NCI-H446 (cell line): ENCODE data around the gene KRT72.

Experiments used
- DNase-seq, 2 experiments: peaks; one replicate each; lab custom pipeline; 2025; lab: John Stamatoyannopoulos, UW

The KRT72 gene

DNA sequence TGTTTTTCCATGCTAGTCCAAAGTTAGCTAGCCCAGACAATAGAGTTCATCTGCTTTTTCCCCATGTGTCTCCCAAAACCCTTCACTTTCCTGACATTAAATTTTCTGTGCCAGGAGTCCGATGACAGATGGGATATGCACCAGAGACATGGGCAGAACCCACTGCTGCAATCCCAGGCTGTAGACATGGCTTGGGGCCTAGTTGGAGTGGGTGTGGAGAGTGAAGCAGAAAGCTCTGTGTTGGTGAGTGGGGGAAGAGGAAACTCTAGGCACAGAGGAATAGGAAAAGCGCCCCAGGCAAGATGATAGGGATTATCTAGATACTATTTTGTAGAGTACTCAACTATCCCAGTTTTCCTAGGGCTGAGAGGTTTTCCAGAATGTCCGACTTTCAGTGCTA lies 22.8 kb downstream of the KRT72 start:
- no peak for DNase-seq

DNA sequence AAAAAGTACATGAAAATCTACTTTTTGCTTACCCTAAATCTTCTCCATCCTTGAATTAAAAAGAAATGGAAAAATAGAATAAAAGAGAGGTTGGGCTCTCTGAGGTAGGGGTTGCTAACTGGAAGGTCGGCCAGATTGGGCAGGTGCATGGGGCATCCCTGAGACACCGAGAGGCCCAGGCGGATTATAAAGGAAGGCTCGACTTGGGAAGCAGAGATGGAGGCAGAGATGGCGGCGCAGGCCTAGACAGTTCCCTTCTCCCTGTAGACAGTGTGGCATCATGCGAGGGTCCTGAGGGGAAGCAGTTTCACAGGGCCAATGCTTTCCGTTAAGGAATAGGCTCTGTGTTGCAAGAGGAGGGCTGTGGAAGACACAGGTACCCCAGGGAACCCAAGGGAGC lies 23.9 kb downstream of the KRT72 start:
- DNase-seq, result no peak

DNA sequence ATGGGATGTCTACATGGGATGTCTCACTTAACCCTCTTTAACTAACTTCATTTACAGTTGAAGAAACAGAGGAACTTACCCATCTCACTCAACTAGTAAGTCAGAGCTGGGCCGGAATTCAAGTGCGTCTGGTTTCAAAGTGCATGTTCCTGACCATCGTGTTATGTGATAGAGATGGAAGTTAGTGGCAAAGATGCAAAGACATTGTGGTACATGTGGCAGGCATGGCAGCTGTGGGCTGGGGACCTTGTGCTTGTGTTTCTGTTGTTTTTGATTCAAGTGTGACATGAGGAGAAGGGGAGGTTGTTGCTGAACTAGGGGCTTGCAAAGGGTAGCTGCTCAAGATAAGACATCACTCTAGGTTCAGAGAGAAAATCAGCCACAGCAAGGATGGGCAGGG lies 25.3 kb downstream of the KRT72 start:
- no peak for DNase-seq

DNA sequence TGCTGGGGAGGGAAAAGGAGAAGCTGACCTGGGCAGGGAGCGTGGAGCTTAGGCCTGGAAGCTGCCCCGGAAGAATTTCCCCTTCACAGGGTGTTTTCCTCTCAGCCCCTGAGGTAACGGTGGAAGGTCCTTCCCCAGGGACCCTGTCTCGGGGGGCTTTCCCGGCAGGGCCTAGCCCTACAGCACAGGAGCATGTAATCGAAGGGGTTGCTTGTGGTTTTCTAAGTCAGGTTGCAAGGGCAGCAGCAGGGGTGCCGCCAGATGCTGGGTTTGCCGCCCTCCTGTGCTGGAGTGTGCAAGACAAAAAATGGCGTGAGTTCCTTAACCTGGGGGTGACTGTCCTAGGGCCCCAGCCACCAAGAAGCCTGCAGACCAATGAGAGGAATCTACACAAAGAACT lies 26.0 kb downstream of the KRT72 start:
- DNase-seq, result no peak

DNA sequence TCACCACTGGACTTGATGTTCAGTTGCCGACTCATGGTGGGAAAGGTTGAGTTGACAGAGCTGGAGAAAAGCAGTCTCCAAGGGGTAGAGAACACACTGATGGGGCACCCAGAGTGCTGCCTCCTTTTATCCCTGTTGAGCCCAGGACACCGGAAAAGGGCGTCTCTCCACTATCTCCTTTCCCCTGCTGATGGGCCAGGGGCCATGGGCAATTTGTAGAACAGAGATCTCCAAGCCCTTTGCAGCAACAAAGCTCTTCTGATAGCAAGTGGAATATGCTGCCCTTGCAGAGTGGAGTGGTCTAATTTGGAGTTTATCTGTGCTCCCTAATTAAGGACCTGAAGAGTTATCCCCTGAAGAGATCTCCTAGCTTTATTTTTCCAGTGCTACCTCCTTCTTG lies 27.5 kb downstream of the KRT72 start, which contains the start of gene KRT74:
TSS of gene KRT74 (minus strand) at position 101 of the 400 bp plus-strand sequence. CDS start at position 35, 66 bp downstream.
- no peak for DNase-seq

DNA sequence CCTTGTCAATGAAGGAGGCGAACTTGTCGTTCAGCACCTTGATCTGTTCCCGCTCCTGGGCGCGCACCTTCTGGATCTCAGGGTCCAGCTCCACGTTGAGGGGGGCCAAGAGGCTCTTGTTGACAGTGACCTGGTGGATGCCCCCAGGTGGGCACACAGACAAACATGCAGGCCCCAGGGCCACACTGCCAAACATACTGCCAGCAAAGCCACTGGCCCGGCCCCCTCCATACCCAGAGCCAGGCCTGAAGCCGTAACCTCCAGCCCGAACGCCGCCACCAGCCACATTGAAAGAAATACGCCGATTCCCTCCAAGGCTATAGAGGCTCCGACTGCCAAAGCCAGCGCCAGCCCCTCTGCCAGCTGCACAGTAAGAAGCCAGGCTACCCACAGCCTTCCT lies 28.0 kb downstream of the KRT72 start:
- DNase-seq, result no peak

DNA sequence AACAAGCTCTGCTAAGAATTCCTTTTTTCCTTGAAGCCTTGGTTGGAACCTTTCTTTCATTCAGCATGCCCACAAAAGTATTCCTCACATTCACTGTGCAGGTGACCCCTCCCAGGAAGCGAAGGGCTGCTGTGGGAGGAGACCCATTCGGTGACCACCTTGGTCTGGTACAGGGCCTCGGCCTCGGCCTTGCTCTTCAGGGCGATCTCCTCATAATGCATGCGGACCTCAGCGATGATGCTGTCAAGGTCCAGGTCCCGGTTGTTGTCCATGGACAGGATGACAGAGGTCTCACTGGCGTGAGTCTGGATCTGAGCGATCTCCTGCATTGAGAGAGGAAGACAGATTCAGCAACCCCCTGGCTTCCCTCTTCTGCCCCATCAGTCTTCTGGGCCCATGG lies 30.8 kb downstream of the KRT72 start:
- DNase-seq, result no peak

DNA sequence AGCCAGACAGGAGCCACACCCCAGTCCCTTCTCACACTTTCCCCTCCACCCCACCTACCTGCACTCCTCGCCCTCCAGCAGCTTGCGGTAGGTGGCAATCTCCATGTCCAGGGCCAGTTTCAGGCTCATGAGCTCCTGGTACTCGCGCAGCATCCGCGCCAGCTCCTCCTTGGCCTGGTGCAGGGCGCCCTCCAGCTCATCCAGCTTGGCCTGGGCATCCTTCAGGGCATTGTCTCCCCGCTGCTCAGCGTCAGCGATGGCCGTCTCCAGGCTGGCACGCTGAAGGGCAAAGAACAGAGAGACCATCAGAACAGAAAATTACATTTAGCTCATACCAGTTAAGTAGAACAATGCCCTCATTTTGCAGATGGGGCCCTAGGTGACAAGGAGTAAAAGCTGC lies 33.2 kb downstream of the KRT72 start:
- no peak for DNase-seq

DNA sequence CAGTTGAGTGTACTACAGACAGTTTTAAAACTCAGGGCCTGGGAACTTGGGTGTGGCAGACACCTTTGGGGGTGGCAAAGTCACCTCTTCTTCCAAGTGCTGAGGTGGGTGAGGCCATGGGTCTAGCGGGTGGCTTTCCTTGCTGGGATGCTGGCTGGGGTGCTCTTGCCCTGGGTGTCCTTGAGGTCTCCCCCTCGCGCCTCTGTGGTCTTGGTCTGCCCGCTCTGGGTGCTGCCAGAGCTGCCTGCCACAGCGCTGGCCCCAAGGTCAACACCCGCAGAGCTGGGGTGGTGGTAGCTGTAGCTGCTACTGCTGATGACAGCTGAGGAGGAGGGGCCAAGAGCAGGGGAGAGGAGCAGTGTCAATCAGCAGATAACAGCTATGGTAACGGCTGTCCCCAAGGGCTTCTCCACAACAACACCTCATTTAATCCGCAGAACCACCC lies 34.4 kb downstream of the KRT72 start:
- no peak for DNase-seq

DNA sequence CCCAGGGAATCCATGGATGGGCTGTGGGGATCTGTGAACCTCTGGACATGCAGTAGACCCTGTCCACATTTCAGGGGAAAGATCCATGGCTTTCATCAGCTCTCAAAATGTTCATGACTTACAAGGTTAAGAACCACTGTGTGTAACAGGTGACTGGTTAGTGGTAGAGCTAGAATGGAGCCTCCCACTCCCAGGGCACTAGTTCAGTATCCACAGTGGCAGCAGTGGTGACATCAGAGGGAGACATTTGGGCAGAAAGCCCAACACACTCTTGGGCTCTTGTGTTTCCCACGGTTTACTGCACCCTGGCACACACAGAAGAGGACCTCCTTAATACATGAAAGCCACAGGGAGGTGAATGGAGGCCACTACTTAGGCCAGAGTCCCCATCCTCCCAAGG lies 36.7 kb downstream of the KRT72 start:
- DNase-seq, result no peak

DNA sequence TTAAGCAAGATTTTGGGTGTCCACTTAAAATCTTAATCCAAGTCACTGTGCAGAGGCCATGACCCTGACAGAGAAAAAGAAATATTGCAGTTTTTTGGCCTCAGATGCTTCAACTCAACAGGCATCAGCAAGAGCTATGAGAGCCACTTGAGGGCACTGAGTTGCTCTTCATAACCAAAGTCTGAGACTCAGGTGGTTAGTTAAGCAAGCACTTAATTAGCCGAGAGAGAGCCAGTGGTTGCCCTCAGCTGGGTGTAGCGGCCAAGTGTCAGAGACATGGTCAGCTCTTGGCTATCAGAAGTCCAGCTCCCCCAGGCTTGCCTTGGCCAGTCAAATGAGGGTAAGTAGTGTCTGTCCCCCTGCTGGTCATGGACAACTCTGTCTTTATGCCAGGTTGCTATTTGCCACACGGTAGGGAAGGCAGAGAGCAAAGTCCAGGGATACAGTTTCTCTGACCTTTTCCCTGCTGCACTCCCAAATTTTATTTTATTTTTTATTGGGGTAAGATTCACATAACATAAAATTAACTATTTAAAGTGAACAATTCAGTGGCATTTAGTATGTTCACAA lies 39.3 kb downstream of the KRT72 start:
- no peak for DNase-seq

DNA sequence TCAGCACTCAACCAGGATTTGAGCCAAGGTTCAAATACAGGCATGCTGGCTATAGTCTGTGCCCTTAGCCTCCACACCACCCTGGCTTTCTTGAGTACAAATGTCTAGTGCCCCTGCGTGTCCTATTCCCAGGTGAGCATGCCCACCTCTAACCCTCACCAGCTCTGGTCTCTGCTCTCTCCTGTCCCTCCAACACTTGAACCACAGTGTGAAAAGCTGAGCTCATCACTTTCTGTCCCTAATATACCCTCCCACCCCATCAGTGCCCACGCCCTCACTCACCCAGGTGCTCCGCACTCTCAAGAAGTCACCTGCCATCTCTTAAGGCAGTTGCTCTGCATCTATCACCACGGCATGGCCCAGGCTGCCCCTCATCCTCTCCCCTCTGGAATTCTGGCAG lies 41.3 kb downstream of the KRT72 start:
- no peak for DNase-seq

DNA sequence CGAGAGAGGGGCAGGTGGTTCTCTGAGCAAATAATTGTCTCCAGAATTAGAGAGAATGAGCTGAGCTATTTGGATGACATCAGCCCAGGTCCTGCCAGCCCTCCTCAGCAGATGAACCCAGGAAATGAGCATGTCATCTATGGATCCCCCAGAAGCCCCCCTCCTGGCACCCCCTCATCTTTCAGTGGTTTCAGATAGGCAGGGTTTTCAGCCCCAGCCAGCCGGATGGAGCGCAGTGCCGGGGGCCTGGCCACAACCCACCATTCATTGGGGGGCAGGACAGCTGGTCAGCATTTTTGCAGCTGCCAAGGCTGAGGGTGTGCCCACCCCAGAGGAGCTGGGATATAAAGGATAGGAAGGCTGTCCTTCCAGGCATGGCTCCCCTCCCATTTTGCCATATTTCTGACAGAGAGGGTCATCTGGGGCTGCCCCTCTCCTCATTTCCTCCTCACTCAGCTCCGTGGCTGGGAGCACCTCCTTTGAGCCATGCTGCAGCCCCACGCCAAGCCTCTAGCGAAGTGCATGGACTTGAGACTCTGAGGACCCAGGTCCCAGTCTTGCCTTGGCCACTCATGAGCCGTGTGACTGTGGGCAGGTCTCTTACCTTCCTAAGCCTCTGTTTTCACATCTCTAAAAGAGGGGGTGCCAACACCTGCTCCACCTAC lies 42.4 kb downstream of the KRT72 start:
- DNase-seq, result no peak

DNA sequence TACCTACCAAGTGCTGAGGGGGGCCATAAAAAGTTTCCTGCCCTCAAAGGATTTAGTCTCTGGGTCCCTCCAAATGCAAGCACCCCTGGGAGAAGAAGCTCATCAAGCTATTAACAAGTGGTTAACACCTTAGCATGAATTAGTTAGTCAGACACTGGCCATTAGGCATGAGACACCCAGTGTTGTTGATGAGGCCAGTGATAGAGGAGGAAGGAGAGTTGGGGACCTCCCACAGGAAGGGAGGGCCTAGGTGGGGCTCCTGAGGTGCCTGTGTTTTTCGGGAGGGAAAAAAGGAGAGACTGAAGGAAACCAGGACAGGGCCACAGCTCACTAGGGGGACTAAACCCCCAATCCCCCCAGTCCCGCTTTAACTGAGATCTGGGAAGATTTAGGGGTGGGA lies 43.8 kb downstream of the KRT72 start:
- no peak for DNase-seq

DNA sequence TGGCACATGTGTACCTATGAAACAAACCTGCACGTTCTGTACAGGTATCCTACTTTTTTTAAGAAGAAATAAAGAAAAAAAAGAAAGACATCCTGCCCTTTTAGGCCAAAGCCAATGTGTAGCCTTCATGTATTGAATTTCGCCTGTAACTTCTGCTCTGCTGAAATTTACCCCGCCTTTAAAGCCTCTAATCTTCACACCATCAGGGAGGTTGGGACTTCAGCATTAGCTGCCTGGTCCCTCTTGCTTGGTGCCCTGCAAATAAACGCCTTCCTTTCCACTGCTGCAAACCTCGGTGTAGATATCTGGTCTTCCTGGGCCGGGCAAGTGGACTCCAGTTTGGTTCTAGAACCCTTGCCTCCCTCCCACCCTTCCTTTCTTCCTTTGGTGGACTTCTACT lies 45.7 kb downstream of the KRT72 start:
- no peak for DNase-seq

DNA sequence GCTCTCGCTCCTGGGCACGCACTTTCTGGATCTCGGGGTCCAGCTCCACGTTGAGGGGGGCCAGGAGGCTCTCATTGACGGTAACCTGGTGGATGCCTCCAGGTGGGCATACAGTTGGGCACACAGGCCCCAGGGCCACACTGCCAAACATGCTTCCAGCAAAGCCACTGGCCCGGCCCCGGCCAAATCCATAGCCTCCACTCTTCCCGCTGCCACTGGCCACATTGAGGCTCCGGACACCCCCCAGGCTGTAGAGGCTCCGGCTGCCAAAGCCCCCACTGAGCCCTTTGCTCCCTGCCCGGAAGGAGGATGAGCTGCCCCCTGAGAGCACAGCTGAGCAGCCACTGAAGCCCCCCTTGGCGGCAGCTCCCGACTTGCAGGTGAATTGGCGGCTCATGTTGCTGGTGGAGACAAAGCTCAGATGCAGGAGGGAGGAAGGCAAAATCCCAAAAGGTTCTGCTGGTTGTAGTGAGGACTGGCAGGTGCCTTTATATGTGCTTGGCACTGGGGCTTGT lies 48.5 kb downstream of the KRT72 start, which contains the start of gene KRT71:
TSS of gene KRT71 (minus strand) at position 465 of the 515 bp plus-strand sequence. CDS start at position 397, 68 bp downstream.
- no peak for DNase-seq

DNA sequence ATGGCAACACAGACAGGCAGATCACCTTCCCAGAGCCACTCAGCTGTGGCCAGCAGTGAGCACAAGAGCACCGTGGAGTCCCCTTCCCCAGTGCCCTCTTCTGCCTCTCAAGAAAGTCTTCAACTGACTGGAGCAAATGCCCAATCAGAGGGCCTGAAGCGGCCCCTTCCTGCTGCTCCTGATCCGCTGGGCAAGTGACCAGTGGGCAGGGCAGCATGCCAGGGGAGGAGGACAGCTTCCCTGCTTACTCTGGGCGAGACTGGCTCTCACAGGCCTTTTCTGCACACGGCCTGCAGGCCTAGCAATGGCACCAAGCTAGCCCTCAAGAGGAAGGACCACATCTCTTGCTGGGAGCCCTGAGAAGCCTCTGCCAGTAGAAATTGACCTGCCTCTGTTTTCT lies 49.2 kb downstream of the KRT72 start:
- DNase-seq, result no peak

DNA sequence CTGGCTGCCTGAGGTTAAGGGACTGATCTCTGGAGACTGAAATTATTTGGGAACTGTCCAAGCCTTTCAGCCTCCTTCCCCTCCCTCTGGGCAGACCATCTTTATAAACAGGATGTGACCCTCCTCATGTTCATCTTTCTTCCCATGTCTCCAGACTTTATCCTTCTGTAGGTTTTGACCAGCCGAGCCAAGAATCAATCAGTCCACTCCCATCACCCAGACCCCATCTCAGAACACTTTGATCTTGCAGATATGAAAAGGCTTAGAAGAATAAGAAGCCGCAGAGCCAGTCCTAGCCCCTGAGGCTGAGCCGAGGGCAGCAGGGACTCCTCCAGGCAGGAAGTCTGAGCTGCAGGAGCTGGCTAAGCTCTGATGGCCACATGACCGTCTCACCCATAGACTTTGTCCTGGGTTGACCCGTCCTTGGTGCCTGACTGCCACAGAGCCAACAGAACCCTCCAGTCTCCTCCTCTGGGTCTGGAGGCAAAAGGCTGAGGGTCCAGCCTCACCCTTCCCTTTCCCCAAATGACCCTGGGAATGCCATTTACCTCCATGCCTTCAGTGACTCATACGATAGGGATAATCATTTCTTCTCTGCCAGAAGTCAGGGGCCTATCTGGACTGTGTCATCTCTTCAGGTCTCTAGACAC lies 49.9 kb downstream of the KRT72 start:
- DNase-seq, result no peak

DNA sequence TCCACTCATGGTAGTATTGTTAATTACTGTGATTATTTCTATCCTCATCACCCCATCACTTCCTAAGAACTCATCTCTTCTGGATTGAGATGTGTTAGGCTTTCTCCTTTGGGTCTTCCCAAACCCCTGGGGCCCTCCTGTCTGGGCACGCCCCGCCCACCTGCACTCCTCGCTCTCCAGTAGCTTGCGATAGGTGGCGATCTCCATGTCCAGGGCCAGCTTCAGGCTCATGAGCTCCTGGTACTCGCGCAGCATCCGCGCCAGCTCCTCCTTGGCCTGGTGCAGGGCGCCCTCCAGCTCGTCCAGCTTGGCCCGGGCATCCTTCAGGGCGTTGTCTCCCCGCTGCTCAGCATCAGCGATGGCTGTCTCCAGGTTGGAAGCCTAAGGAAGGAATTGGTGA lies 55.1 kb downstream of the KRT72 start:
- DNase-seq, result no peak

DNA sequence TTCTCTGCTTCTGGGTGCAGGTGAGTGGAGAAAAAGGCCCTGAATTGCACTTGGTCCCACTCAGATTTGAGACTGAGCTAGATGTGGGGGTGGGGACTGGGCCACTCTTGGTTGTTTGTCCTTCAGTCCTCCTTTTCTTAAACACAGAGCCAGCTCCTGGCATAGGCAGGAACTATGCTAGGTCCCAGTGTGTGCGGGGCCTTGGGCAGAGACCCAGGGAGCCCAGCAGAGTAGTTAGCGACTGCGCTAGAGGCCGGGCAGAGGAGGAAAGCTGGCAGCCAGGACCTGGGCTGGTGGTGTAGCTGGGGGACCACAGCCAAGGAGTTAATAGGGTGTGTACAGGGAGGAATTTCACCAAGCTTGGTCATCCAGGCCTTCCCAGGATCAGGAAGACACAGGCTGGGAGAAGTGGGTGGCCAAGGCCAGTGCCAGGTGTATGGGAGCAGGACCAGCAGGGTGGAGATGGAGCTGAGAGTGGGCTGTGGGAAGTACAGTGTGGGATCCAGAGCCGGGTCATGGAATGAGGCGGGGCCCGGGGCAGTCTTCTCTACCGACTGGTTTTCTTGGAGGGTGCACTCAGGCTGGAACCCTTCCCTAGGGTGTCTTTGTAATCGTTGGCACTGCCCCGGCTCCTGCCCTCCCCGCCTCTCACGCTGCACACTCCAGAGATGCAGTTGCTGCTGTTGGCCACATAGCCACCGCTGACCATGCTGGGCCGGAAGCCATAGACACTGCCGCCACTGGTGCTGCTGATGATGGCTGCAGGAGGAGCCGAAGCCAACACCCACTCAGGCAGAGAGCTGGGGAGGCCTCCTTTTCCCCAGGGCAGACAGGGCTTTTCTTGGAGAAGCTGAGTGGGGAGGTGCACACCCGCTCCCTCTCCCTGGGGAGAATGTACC lies 57.0 kb downstream of the KRT72 start:
- no peak for DNase-seq

DNA sequence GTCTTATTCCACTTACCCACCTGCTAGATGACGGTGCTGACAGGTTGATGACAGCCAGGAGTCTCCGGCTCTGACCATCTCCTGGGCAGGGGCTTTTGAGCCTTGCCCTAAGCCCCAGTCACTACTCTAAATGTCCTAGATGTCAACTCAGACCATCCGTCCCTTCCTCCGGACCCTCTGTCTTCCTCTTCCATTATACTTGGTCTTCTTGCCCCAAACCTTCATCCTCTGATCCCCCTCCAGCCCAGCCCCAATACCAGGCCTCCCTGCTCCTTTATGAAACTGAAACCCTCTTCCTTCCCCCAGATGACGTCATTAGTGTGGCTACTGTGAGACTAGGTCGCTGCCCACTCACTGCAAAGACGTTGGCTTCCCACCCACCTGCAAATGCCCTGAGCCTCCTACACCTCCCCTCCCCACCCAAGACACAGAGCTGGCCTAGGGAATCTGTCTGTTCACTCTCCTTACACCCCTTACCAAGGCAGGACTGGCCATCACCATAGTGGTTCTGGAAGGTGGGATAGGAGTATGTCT lies 58.4 kb downstream of the KRT72 start:
- DNase-seq, result no peak

DNA sequence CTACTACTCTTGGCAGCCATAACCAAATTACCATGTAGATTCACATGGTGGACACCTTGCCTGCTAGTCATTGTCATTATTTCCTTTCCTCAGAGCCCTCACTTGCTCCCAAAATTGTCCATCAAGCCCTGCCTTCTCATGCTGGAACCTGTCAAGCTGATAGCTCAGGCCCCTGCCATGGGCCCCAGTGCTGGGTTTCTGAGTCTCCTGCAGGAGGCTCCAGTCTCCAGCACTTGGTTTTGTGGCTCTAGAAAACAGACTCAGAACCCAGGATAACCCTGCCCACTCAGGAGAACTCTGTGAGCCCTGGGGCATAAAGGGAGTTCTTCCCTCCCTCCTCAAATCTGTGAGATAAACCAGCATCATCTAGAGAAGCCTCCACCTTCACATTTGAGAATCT lies 59.1 kb downstream of the KRT72 start:
- DNase-seq, result no peak
